Right lobe of liver (tissue), 6 donors: ENCODE data around the gene PLCL1. TPM values are rescaled to one million over a fixed set of nuclear protein-coding genes. Genes with fewer than 3 reads are reported as not detected.
"Not testable (repeated sequence)": the region's sequence is repeated elsewhere in the genome, so short reads cannot be mapped to it uniquely, and the experiment has no call there.

Experiments
- ATAC-seq, 4 donors: fragments of 200-7000 bp; cut with Tn5 transposase; one replicate each; pipeline ENCODE4 v1.9.1; 2020; ENCODE audit warnings: mild to moderate bottlenecking in 4 of 4, moderate library complexity in 4 of 4
- DNase-seq, 3 donors: peaks; one replicate each; pipeline ENCODE4 v3.0.0-alpha.2; 2020
- H3K27ac ChIP-seq, 3 donors: fragments of 200-600 bp; one replicate each; pipeline ENCODE4 v1.8.0; 2022
- H3K27me3 ChIP-seq, 2 donors: fragments of 200-600 bp; one replicate each; pipeline ENCODE4 v1.8.0; 2022
- H3K36me3 ChIP-seq, 4 donors: fragments of 200-600 bp; sonication (generic) in 1 of 4; one replicate each; pipeline versions ENCODE4 v1.5.1 to v1.8.0; 2017 to 2022; ENCODE audit warnings: control low read depth in 1 of 4
- H3K4me1 ChIP-seq, 4 donors: fragments of 200-600 bp; sonication (generic) in 1 of 4; one replicate each; pipeline versions ENCODE4 v1.5.1 to v1.8.0; 2017 to 2022; ENCODE audit warnings: control low read depth in 1 of 4
- H3K4me3 ChIP-seq, 3 donors: fragments of 200-600 bp; one replicate each; pipeline ENCODE4 v1.8.0; 2022
- H3K9me3 ChIP-seq, 4 donors: fragments of 200-600 bp; sonication (generic) in 1 of 4; one replicate each; pipeline versions ENCODE4 v1.5.1 to v1.8.0; 2017 to 2022; ENCODE audit warnings: control low read depth in 1 of 4
- CTCF ChIP-seq, 4 donors: fragments of 200-600 bp in 3 of 4; fragments of 450-650 bp in 1 of 4; IDR thresholded peaks; one replicate each; pipeline versions ENCODE4 v1.5.1 to v1.8.0; 2016 to 2022; ENCODE audit warnings: antibody characterized with exemption in 4 of 4, mild to moderate bottlenecking in 2 of 4
- POLR2A ChIP-seq: fragments of 450-650 bp; IDR thresholded peaks from one replicate; pipeline ENCODE4 v1.6.1; 2017; ENCODE audit warnings: antibody characterized with exemption, mild to moderate bottlenecking
- WGBS: methylation state at CpG from one replicate; pipeline ENCODE4 v1.1.6; 2018; ENCODE audit warnings: low coverage, low lambda C conversion rate; ENCODE audit not compliant: insufficient coverage; ENCODE audit errors: missing lambda C conversion rate; 5-methylcytosine and 5-hydroxymethylcytosine counted together
- intact Hi-C, 2 donors: fragments of 100-400 bp; cut with DNase I; formaldehyde crosslinking; loops; one replicate each; pipeline versions ENCODE4 v1.11.2 to v1.14.1; 2022
- total RNA-seq, 6 experiments: library from RNA; depleted of rRNA in 2 of 6; stranded (reverse); fragments of >200 nt in 2 of 6; fragmentation: NEBNext Ultra II Directional in 3 of 6; extraction: Animal tissue kit (Norgen Biotek cat#: 25700) in 3 of 6; gene quantifications; one replicate each; pipeline versions ENCODE4 v1.1.0 to v1.2.4, GENCODE V29; 2016 to 2023
- donor health status: DM: no; HTN: yes; CAD: no.
- donor health status: DM: no; HTN: no; CAD: no.
- donor health status: DM: no; HTN: no; CAD: no.
- donor health status: DM: no; HTN: yes; CAD: no.
- donor health status: DM: no; HTN: yes; CAD: no.

Gene PLCL1
- total RNA-seq, 6 experiments from 2014 or later = 0.12 to 0.37 (median 0.24) TPM

- intact Hi-C loops = no loop called here
- H3K4me3 ChIP-seq = no peak overlapping the region
- H3K9me3 ChIP-seq = no peaks in the 10 kb centered on the region
- no peaks in the 10 kb centered on the region for H3K36me3 ChIP-seq
- no peak overlapping the region for H3K27ac ChIP-seq
- DNase-seq (no peak), ATAC-seq (no peak)
- no peaks in the 10 kb centered on the region for H3K27me3 ChIP-seq
- 73% methylated on average over 1 of the region's 1 CpG for WGBS
- no peaks in the 10 kb centered on the region for H3K4me1 ChIP-seq
- TF ChIP-seq CTCF (IDR thresholded peaks at IDR 0.05) (no peak), POLR2A (no peak)
These were observed 381.9 kb downstream of the PLCL1 start for GRCh38 chr2:198186257-198186656.

- no peaks in the 10 kb centered on the region for H3K9me3 ChIP-seq
- no peak overlapping the region for H3K27ac ChIP-seq
- ATAC-seq (no peak), DNase-seq (no peak)
- H3K4me3 ChIP-seq = no peak overlapping the region
- H3K4me1 ChIP-seq = no peaks in the 10 kb centered on the region
- 44% methylated on average over 1 of the region's 1 CpG for WGBS
- no peaks in the 10 kb centered on the region for H3K36me3 ChIP-seq
- H3K27me3 ChIP-seq = no peaks in the 10 kb centered on the region
- TF ChIP-seq CTCF (IDR thresholded peaks at IDR 0.05) (no peak), POLR2A (no peak)
- intact Hi-C loops = no loop called here
These were observed 383.4 kb downstream of the PLCL1 start for GRCh38 chr2:198187841-198188240.

- intact Hi-C loops = no loop called here
- 42% methylated on average over 6 of the region's 13 CpGs for WGBS
- no peak for DNase-seq
These were observed 384.6 kb downstream of the PLCL1 start for GRCh38 chr2:198188982-198189381.

GRCh38 chr2:198191651-198192050 is 387.3 kb downstream of the PLCL1 start:
- no peak overlapping the region for H3K4me3 ChIP-seq
- no peaks in the 10 kb centered on the region for H3K36me3 ChIP-seq
- no peak overlapping the region for H3K27ac ChIP-seq
- intact Hi-C loops = no loop called here
- DNase-seq = no peak
- H3K9me3 ChIP-seq = no peaks in the 10 kb centered on the region
- no peaks in the 10 kb centered on the region for H3K27me3 ChIP-seq
- no peak for ATAC-seq
- no peak for TF ChIP-seq POLR2A
- TF ChIP-seq CTCF (IDR thresholded peaks at IDR 0.05) = no peak
- no peaks in the 10 kb centered on the region for H3K4me1 ChIP-seq
- 14% methylated on average over 1 of the region's 1 CpG for WGBS

More at GRCh38 chr2:198188982-198189381, 384.6 kb downstream of the PLCL1 start:
- no peaks in the 10 kb centered on the region for H3K4me1 ChIP-seq
- no peaks in the 10 kb centered on the region for H3K27me3 ChIP-seq
- H3K36me3 ChIP-seq = no peaks in the 10 kb centered on the region
- H3K27ac ChIP-seq = no peak overlapping the region
- ATAC-seq = no peak
- no peak overlapping the region for H3K4me3 ChIP-seq
- TF ChIP-seq POLR2A (no peak), CTCF (IDR thresholded peaks at IDR 0.05) (no peak)
- H3K9me3 ChIP-seq = no peaks in the 10 kb centered on the region

GRCh38 chr2:198196556-198196955 is 392.2 kb downstream of the PLCL1 start:
- ATAC-seq, H3K36me3 ChIP-seq, intact Hi-C loops, H3K9me3 ChIP-seq, H3K4me1 ChIP-seq, H3K27ac ChIP-seq, H3K4me3 ChIP-seq, H3K27me3 ChIP-seq, DNase-seq: not testable (repeated sequence)
- WGBS = 33% methylated on average over 3 of the region's 7 CpGs

Other genes with a start within 250 kb of the PLCL1 start
- gene RFTN2, start 129.0 kb upstream of the PLCL1 start, total RNA-seq = 1 to 10 TPM in 4 of 6 experiments, under 1 TPM in 2; 0.58 to 1.9 (median 1.0) TPM
- 10 to 100 TPM in 2 of 6 experiments, 1 to 10 TPM in 4; 5.1 to 15.1 (median 6.6) TPM for gene MARS2, start 99.2 kb upstream of the PLCL1 start, total RNA-seq
- not detected for gene BOLL, start 19.3 kb upstream of the PLCL1 start, total RNA-seq